SH-SY5Y (cell line): ENCODE measurements around the gene IBA57.

Experiments
- GATA2 ChIP-seq: IDR thresholded peaks from 2 replicates; pipeline ENCODE4 v1.6.1; 2011; ENCODE audit warnings: mild to moderate bottlenecking, low read depth, low read length
- GATA3 ChIP-seq: IDR thresholded peaks from 2 replicates; pipeline ENCODE4 v1.6.1; 2011; ENCODE audit warnings: low read depth, mild to moderate bottlenecking, low read length, moderate library complexity

DNA sequence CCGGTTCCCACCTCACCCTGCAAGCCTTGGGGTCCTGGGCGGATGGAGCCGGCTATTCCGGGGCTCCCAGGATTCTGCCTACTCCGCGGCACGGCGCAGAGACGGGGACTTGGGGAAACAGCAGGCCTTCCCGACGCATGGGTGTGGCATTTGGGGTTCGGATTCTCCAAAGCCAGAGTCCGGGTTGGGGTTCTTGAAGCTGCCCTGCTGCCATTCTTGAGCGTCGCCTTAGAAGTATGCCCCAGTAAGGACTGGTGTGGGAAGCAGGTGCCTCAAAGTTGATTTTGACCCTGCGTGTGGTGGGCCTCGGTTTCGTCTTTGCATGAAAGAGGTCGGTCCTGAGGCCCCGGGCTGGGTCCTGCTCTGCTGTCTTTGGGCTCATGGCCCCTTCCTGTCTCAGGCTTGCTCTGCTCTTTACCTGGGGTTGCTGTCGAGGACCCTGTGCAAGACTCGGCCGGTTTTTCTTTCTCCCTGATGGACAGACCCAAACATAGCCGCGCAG, 24.8 kb upstream of the IBA57 start:
- TF ChIP-seq GATA2 (no peak), GATA3 (no peak)
